ENCODE data around the gene HIPK1.

The HIPK1 gene

GRCh38 chr1:114021665-114022099 is 92.6 kb downstream of the HIPK1 start:
- DNase-seq, result no peak

GRCh38 chr1:114022877-114023276 is 93.8 kb downstream of the HIPK1 start:
- no peak for DNase-seq

GRCh38 chr1:114023377-114023776 is 94.3 kb downstream of the HIPK1 start:
- no peak for DNase-seq

GRCh38 chr1:114024049-114024448 is 94.9 kb downstream of the HIPK1 start:
- no peak for DNase-seq

GRCh38 chr1:114025609-114026401 is 96.7 kb downstream of the HIPK1 start:
- DNase-seq, result no peak

GRCh38 chr1:114026797-114027196 is 97.7 kb downstream of the HIPK1 start:
- DNase-seq, result no peak
